ENCODE measurements around the gene AKAP8L. TPM values are rescaled to one million over a fixed set of nuclear protein-coding genes. Genes with fewer than 3 reads are reported as not detected.
A peak's percentile ranks its signal among the peaks of the same experiment; 100 is the strongest.
"Not testable (repeated sequence)": the region's sequence is repeated elsewhere in the genome, so short reads cannot be mapped to it uniquely, and the experiment has no call there.

Gene AKAP8L
- total and polyA plus RNA-seq, 2 experiments from 2014 or later, result 21.5 to 38.3 TPM

DNA sequence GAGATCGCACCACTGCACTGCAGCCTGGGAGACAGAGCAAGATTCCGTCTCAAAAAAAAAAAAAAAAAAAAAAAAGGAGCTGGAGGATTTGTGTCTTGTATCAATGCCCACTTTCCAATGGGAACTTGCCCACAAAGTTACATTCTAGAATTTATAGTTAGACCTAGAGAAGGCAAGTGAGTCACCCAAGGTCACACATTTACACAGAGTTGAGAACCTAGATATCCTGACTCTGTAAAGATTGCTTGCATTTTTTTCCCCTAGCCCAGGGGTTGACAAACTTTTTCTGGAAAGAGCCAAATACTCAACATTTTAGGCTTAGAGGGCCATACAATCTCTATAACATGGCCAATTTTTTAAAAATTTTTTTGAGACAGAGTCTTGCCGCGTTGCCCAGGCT, 78.7 kb downstream of the AKAP8L start:
- H3K36me3 ChIP-seq (ENCODE audit: low read depth), result peaks cover under 1% of the 10 kb centered on the region; the same call in 1 of the 2 replicates
- H3K27me3 ChIP-seq (replicated peaks; ENCODE audit: insufficient read depth), result no peaks in the 10 kb centered on the region
- peaks cover 59% of the 10 kb centered on the region for H3K79me2 ChIP-seq (ENCODE audit: insufficient read depth)
- no peak overlapping the region for H3K4me3 ChIP-seq
- H3K27ac ChIP-seq, result no peak overlapping the region
- no peak for DNase-seq
- peaks cover 16% of the 10 kb centered on the region for H3F3A ChIP-seq (ENCODE audit: insufficient read depth)
- peaks cover 13% of the 10 kb centered on the region for H3K4me1 ChIP-seq (ENCODE audit: insufficient read depth)
- no peak overlapping the region for H2AFZ ChIP-seq
- H3K4me2 ChIP-seq (ENCODE audit: unreplicated experiment), result no peak overlapping the region
- in situ Hi-C loops (cut with MboI), result no loop called here
- H4K20me1 ChIP-seq (ENCODE audit: insufficient read depth), result no peaks in the 10 kb centered on the region
- 100% methylated on average over 4 of the region's 4 CpGs for WGBS, 2 experiments (ENCODE audit: low coverage in 1 of 2, low lambda C conversion rate in 2 of 2, missing lambda C conversion rate in 2 of 2)
- no peak overlapping the region for H3K9ac ChIP-seq
- no peak for TF ChIP-seq EZH2 (IDR thresholded peaks at IDR 0.05; ENCODE audit: insufficient read depth, poor library complexity, severe bottlenecking)
- TF ChIP-seq EZH2phosphoT487 (IDR thresholded peaks at IDR 0.05; ENCODE audit: insufficient read depth, low read depth), result no peak
- no peaks in the 10 kb centered on the region for H3K9me2 ChIP-seq (ENCODE audit: insufficient read depth)
- H3K9me3 ChIP-seq (ENCODE audit: low read depth), result no peaks in the 10 kb centered on the region

DNA sequence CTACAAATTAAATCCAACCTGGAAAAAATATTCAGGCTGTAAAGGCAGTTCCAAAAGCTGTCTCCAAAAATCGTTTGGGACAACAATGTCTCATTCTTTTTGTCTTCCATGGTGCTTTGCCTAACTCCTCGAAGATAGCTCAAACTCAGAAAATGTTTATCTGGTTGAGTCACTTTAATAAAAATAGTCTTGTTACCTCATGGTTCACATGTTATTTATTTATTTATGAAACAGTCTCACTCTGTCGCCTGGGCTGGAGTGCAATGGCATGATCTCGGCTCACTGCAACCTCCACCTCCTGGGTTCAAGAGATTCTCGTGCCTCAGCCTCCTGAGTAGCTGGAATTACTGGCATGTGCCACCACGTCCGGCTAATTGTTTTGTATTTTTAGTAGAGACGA, 81.6 kb downstream of the AKAP8L start:
- Histone ChIP-seq H3K27ac (peak overlapping the region; percentile 81), H2AFZ (no peak overlapping the region), H3K9me3 (ENCODE audit: low read depth) (no peaks in the 10 kb centered on the region), H3K9me2 (ENCODE audit: insufficient read depth) (no peaks in the 10 kb centered on the region), H3K4me1 (ENCODE audit: insufficient read depth) (peaks cover 13% of the 10 kb centered on the region), H3K4me2 (ENCODE audit: unreplicated experiment) (peak overlapping the region; percentile 67), H4K20me1 (ENCODE audit: insufficient read depth) (no peaks in the 10 kb centered on the region), H3K27me3 (replicated peaks; ENCODE audit: insufficient read depth) (no peaks in the 10 kb centered on the region), H3F3A (ENCODE audit: insufficient read depth) (peaks cover 16% of the 10 kb centered on the region), H3K4me3 (no peak overlapping the region), H3K36me3 (ENCODE audit: low read depth) (no peaks in the 10 kb centered on the region), H3K9ac (peak overlapping the region; percentile 41), H3K79me2 (ENCODE audit: insufficient read depth) (peaks cover 86% of the 10 kb centered on the region)
- TF ChIP-seq EZH2phosphoT487 (IDR thresholded peaks at IDR 0.05; ENCODE audit: insufficient read depth, low read depth), result no peak
- DNase-seq, result peak; percentile 83
- in situ Hi-C loops (cut with MboI), result no loop called here
- 5 to 7% methylated on average over 8 of the region's 8 CpGs for WGBS, 2 experiments (ENCODE audit: low coverage in 1 of 2, low lambda C conversion rate in 2 of 2, missing lambda C conversion rate in 2 of 2)

DNA sequence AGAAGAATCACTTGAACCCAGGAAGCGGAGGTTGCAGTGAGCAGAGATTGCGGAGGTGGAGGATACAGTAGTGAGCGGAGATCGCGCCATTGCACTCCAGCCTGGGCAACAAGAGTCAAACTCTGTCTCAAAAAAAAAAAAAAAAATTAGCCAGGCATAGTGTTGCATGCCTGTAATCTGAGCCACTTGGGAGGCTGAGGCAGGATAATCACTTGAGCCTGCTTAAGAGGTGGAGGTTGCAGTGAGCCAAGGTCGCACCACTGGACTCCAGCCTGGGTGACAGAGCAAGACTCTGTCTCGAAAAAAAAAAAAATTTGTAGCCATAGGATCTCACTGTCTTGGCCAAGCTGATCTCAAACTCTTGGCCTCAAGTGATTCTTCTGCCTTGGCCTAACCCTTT, 82.8 kb downstream of the AKAP8L start:
- H3K79me2 ChIP-seq (ENCODE audit: insufficient read depth), result peaks cover 83% of the 10 kb centered on the region
- in situ Hi-C loops (cut with MboI), result not testable (repeated sequence)

DNA sequence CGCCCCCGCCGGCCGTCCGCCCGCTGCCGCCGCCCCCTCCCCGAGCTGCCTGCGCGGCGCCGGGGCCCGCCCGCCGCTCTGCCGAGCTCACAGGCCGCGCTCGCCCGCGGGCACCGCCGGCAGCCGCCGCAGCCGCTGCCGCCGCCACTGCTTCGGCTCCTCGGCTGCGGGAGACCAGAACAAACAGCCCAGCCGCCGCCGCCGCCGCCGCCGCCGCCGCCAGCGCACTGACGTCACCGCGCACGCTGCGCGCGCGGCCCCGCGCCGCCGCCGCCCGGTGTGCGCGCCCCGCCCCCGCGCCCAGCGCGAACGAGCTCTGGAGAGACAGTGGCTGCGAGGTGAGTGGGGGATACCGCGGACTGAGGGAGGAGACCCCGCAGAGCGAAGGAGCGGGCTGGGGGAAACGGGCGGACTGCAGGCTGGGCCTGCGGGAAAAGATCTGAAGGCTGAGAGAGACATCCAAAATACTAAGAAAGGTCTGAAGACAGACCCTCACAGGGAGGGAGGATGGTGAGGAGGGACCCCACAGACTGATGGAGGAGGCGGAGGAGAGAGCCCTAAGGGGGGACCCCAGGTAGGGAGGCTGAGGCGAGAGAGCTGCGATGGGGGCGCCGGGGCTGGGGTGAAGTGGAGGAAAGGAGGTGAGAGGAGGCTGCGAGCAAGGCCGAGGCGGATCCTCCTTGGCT, 86.3 kb downstream of the AKAP8L start, which contains the start of gene BRD4:
TSS of gene BRD4 (minus strand) at position 229 of the 686 bp plus-strand sequence. CDS start 59,440 bp downstream, outside the sequence.
- Histone ChIP-seq H3K9me3 (ENCODE audit: low read depth) (no peaks in the 10 kb centered on the region), H3K79me2 (ENCODE audit: insufficient read depth) (peaks cover 87% of the 10 kb centered on the region), H3K4me3 (peak within 1 kb of the TSS; percentile 100), H3K36me3 (ENCODE audit: low read depth) (no peaks in the 10 kb centered on the region), H3K9me2 (ENCODE audit: insufficient read depth) (no peaks in the 10 kb centered on the region), H3F3A (ENCODE audit: insufficient read depth) (peaks cover 32% of the 10 kb centered on the region), H4K20me1 (ENCODE audit: insufficient read depth) (peaks cover 26% of the 10 kb centered on the region), H3K4me2 (ENCODE audit: unreplicated experiment) (peak within 1 kb of the TSS; percentile 99), H3K27me3 (replicated peaks; ENCODE audit: insufficient read depth) (no peaks in the 10 kb centered on the region), H3K4me1 (ENCODE audit: insufficient read depth) (peaks cover 28% of the 10 kb centered on the region), H2AFZ (peak within 1 kb of the TSS; percentile 92), H3K9ac (peak within 1 kb of the TSS; percentile 97), H3K27ac (peak within 1 kb of the TSS; percentile 88)
- 0 to 1% methylated on average over 49 to 78 of the region's 81 CpGs for WGBS, 2 experiments (ENCODE audit: low coverage in 1 of 2, low lambda C conversion rate in 2 of 2, missing lambda C conversion rate in 2 of 2)
- DNase-seq, result peak; percentile 84
- in situ Hi-C loops (cut with MboI), result no loop called here
- no peak for TF ChIP-seq EZH2 (IDR thresholded peaks at IDR 0.05; ENCODE audit: insufficient read depth, poor library complexity, severe bottlenecking)

More for the DNA sequence above, 82.8 kb downstream of the AKAP8L start:
- H3K36me3 ChIP-seq (ENCODE audit: low read depth); H3K4me2 ChIP-seq (ENCODE audit: unreplicated experiment); DNase-seq; H3K27me3 ChIP-seq (replicated peaks; ENCODE audit: insufficient read depth); H3K9me3 ChIP-seq (ENCODE audit: low read depth); H4K20me1 ChIP-seq (ENCODE audit: insufficient read depth); H3K9ac ChIP-seq; H3K4me3 ChIP-seq; H3K9me2 ChIP-seq (ENCODE audit: insufficient read depth); H2AFZ ChIP-seq: not testable (repeated sequence)
- Histone ChIP-seq H3F3A (ENCODE audit: insufficient read depth) (peaks cover 20% of the 10 kb centered on the region), H3K27ac (0 out of 2 replicates have a peak overlapping the region, but pooled peaks have one; percentile 81), H3K4me1 (ENCODE audit: insufficient read depth) (peaks cover 13% of the 10 kb centered on the region)
- WGBS, 2 experiments (ENCODE audit: low coverage in 1 of 2, low lambda C conversion rate in 2 of 2, missing lambda C conversion rate in 2 of 2), result 68 to 71% methylated on average over 7 of the region's 7 CpGs
